Activated naive CD8-positive, alpha-beta T cell treated with anti-CD3 and anti-CD28 coated beads for 36 hours (primary cell): Measurements from ENCODE around the gene CPZ. TPM values are rescaled to one million over a fixed set of nuclear protein-coding genes. Genes with fewer than 3 reads are reported as not detected.
"Not testable (repeated sequence)": the region's sequence is repeated elsewhere in the genome, so short reads cannot be mapped to it uniquely, and the experiment has no call there.

Experiments
- DNase-seq: peaks from one replicate; pipeline ENCODE4 v3.0.0; 2021
- H3K27ac Mint-ChIP-seq: one replicate; pipeline ENCODE4 v1.8.0; 2022; ENCODE audit warnings: mild to moderate bottlenecking, moderate library complexity, mixed read lengths
- H3K27me3 Mint-ChIP-seq: one replicate; pipeline ENCODE4 v1.8.0; 2022; ENCODE audit warnings: mild to moderate bottlenecking, mixed read lengths
- H3K36me3 Mint-ChIP-seq: one replicate; pipeline ENCODE4 v1.8.0; 2021; ENCODE audit warnings: mild to moderate bottlenecking, mixed read lengths
- H3K4me1 Mint-ChIP-seq: one replicate; pipeline ENCODE4 v1.8.0; 2021; ENCODE audit warnings: mixed read lengths
- H3K4me3 Mint-ChIP-seq: one replicate; pipeline ENCODE4 v1.8.0; 2022; ENCODE audit warnings: mild to moderate bottlenecking, moderate library complexity, mixed read lengths
- H3K9me3 Mint-ChIP-seq: one replicate; pipeline ENCODE4 v1.8.0; 2022; ENCODE audit warnings: mixed read lengths
- total RNA-seq, 2 experiments: library from RNA; stranded (reverse); gene quantifications; one replicate each; pipeline ENCODE4 v1.2.3, GENCODE V29; 2021

Gene CPZ
- total RNA-seq, 2 experiments from 2014 or later: not detected

- Mint-ChIP-seq H3K4me1 (no peaks in the 10 kb centered on the region), H3K27me3 (peaks cover 14% of the 10 kb centered on the region), H3K9me3 (no peaks in the 10 kb centered on the region), H3K36me3 (no peaks in the 10 kb centered on the region), H3K4me3 (no peak overlapping the region), H3K27ac (no peak overlapping the region)
- no peak for DNase-seq
Observed at GRCh38 chr4:8570201-8570600, 22.4 kb upstream of the CPZ start.

- Mint-ChIP-seq H3K9me3 (no peaks in the 10 kb centered on the region), H3K36me3 (no peaks in the 10 kb centered on the region), H3K27ac (no peak overlapping the region), H3K4me1 (no peaks in the 10 kb centered on the region), H3K4me3 (no peak overlapping the region), H3K27me3 (peaks cover 5% of the 10 kb centered on the region)
- DNase-seq: no peak
Observed at GRCh38 chr4:8571702-8572685, 20.6 kb upstream of the CPZ start.

GRCh38 chr4:8573266-8573665, 19.3 kb upstream of the CPZ start:
- Mint-ChIP-seq H3K27ac (no peak overlapping the region), H3K36me3 (no peaks in the 10 kb centered on the region), H3K27me3 (no peaks in the 10 kb centered on the region), H3K4me3 (no peak overlapping the region), H3K4me1 (no peaks in the 10 kb centered on the region), H3K9me3 (no peaks in the 10 kb centered on the region)
- DNase-seq: no peak

GRCh38 chr4:8574796-8575370, 17.7 kb upstream of the CPZ start:
- H3K4me1 Mint-ChIP-seq: no peaks in the 10 kb centered on the region
- no peak overlapping the region for H3K27ac Mint-ChIP-seq
- H3K4me3 Mint-ChIP-seq: no peak overlapping the region
- no peaks in the 10 kb centered on the region for H3K9me3 Mint-ChIP-seq
- DNase-seq: no peak
- peaks cover 10% of the 10 kb centered on the region for H3K27me3 Mint-ChIP-seq
- H3K36me3 Mint-ChIP-seq: no peaks in the 10 kb centered on the region

GRCh38 chr4:8575457-8575856, 17.1 kb upstream of the CPZ start:
- no peaks in the 10 kb centered on the region for H3K9me3 Mint-ChIP-seq
- no peak overlapping the region for H3K27ac Mint-ChIP-seq
- no peak for DNase-seq
- H3K4me1 Mint-ChIP-seq: no peaks in the 10 kb centered on the region
- peaks cover 13% of the 10 kb centered on the region for H3K27me3 Mint-ChIP-seq
- no peaks in the 10 kb centered on the region for H3K36me3 Mint-ChIP-seq
- H3K4me3 Mint-ChIP-seq: no peak overlapping the region

- peaks cover 13% of the 10 kb centered on the region for H3K27me3 Mint-ChIP-seq
- not testable (repeated sequence) for H3K4me3 Mint-ChIP-seq, H3K27ac Mint-ChIP-seq, H3K9me3 Mint-ChIP-seq, H3K36me3 Mint-ChIP-seq, DNase-seq, H3K4me1 Mint-ChIP-seq
Observed at GRCh38 chr4:8576591-8576990, 16.0 kb upstream of the CPZ start.

- H3K4me3 Mint-ChIP-seq: no peak overlapping the region
- H3K36me3 Mint-ChIP-seq: no peaks in the 10 kb centered on the region
- no peaks in the 10 kb centered on the region for H3K9me3 Mint-ChIP-seq
- no peaks in the 10 kb centered on the region for H3K4me1 Mint-ChIP-seq
- H3K27me3 Mint-ChIP-seq: peaks cover 13% of the 10 kb centered on the region
- no peak for DNase-seq
- H3K27ac Mint-ChIP-seq: no peak overlapping the region
Observed at GRCh38 chr4:8577046-8577445, 15.5 kb upstream of the CPZ start.

- H3K27ac Mint-ChIP-seq: no peak overlapping the region
- DNase-seq: no peak
- H3K4me1 Mint-ChIP-seq: no peaks in the 10 kb centered on the region
- no peaks in the 10 kb centered on the region for H3K36me3 Mint-ChIP-seq
- H3K9me3 Mint-ChIP-seq: no peaks in the 10 kb centered on the region
- H3K4me3 Mint-ChIP-seq: no peak overlapping the region
- H3K27me3 Mint-ChIP-seq: peaks cover 13% of the 10 kb centered on the region
Observed at GRCh38 chr4:8577972-8578371, 14.6 kb upstream of the CPZ start.

- H3K4me3 Mint-ChIP-seq: no peak overlapping the region
- H3K27ac Mint-ChIP-seq: no peak overlapping the region
- H3K9me3 Mint-ChIP-seq: no peaks in the 10 kb centered on the region
- H3K4me1 Mint-ChIP-seq: no peaks in the 10 kb centered on the region
- no peak for DNase-seq
- no peaks in the 10 kb centered on the region for H3K36me3 Mint-ChIP-seq
- H3K27me3 Mint-ChIP-seq: peaks cover 13% of the 10 kb centered on the region
Observed at GRCh38 chr4:8578717-8579116, 13.8 kb upstream of the CPZ start.

GRCh38 chr4:8579526-8580320, 12.8 kb upstream of the CPZ start:
- no peaks in the 10 kb centered on the region for H3K4me1 Mint-ChIP-seq
- no peaks in the 10 kb centered on the region for H3K36me3 Mint-ChIP-seq
- no peaks in the 10 kb centered on the region for H3K9me3 Mint-ChIP-seq
- H3K27me3 Mint-ChIP-seq: peaks cover 13% of the 10 kb centered on the region
- no peak overlapping the region for H3K4me3 Mint-ChIP-seq
- DNase-seq: no peak
- H3K27ac Mint-ChIP-seq: no peak overlapping the region

- H3K9me3 Mint-ChIP-seq: no peaks in the 10 kb centered on the region
- peak; percentile 56 for DNase-seq
- no peak within 1 kb of the TSS for H3K27ac Mint-ChIP-seq
- H3K36me3 Mint-ChIP-seq: no peaks in the 10 kb centered on the region
- H3K4me3 Mint-ChIP-seq: no peak within 1 kb of the TSS
- H3K4me1 Mint-ChIP-seq: no peaks in the 10 kb centered on the region
- H3K27me3 Mint-ChIP-seq: peaks cover 13% of the 10 kb centered on the region
Observed at GRCh38 chr4:8580321-8581093, 12.1 kb upstream of the CPZ start, which contains the start of gene GPR78. Gene GPR78, plus strand, starts transcription at chr4:8580392. Its CDS starts 591 bp downstream, at chr4:8580983.

- H3K4me3 Mint-ChIP-seq: no peak overlapping the region
- H3K9me3 Mint-ChIP-seq: no peaks in the 10 kb centered on the region
- no peak for DNase-seq
- peaks cover 13% of the 10 kb centered on the region for H3K27me3 Mint-ChIP-seq
- H3K36me3 Mint-ChIP-seq: no peaks in the 10 kb centered on the region
- H3K4me1 Mint-ChIP-seq: no peaks in the 10 kb centered on the region
- H3K27ac Mint-ChIP-seq: no peak overlapping the region
Observed at GRCh38 chr4:8581094-8581861, 11.3 kb upstream of the CPZ start.

- H3K4me1 Mint-ChIP-seq: no peaks in the 10 kb centered on the region
- H3K4me3 Mint-ChIP-seq: no peak overlapping the region
- H3K27me3 Mint-ChIP-seq: peaks cover 13% of the 10 kb centered on the region
- no peak for DNase-seq
- H3K27ac Mint-ChIP-seq: no peak overlapping the region
- H3K9me3 Mint-ChIP-seq: no peaks in the 10 kb centered on the region
- H3K36me3 Mint-ChIP-seq: no peaks in the 10 kb centered on the region
Observed at GRCh38 chr4:8582016-8582415, 10.5 kb upstream of the CPZ start.

- no peaks in the 10 kb centered on the region for H3K36me3 Mint-ChIP-seq
- no peaks in the 10 kb centered on the region for H3K4me1 Mint-ChIP-seq
- no peak overlapping the region for H3K4me3 Mint-ChIP-seq
- DNase-seq: no peak
- H3K27ac Mint-ChIP-seq: no peak overlapping the region
- peaks cover 13% of the 10 kb centered on the region for H3K27me3 Mint-ChIP-seq
- H3K9me3 Mint-ChIP-seq: no peaks in the 10 kb centered on the region
Observed at GRCh38 chr4:8582436-8582835, 10.1 kb upstream of the CPZ start.
